Liver (tissue), 9 donors: ENCODE results near the gene EPS8L1. TPM values are rescaled to one million over a fixed set of nuclear protein-coding genes. Genes with fewer than 3 reads are reported as not detected.

Source experiments
- DNase-seq: peaks from one replicate; pipeline ENCODE4 v3.0.0-alpha.2; 2017; ENCODE audit warnings: low spot score
- H3K27ac ChIP-seq, 2 donors: one replicate each; pipeline ENCODE4 v1.7.0; 2013; ENCODE audit warnings: inconsistent platforms in 2 of 2, low read length in 2 of 2, control low read depth in 1 of 2, low read depth in 1 of 2, mild to moderate bottlenecking in 1 of 2
- H3K27me3 ChIP-seq, 4 donors: one replicate each; pipeline versions ENCODE4 v1.6.1 to v1.7.0; 2013; ENCODE audit warnings: low read length in 3 of 4, inconsistent platforms in 1 of 4, mild to moderate bottlenecking in 1 of 4, moderate library complexity in 1 of 4; ENCODE audit not compliant: control insufficient read depth in 4 of 4, insufficient read depth in 4 of 4
- H3K36me3 ChIP-seq, 4 donors: one replicate each; pipeline versions ENCODE4 v1.6.1 to v1.7.0; 2013; ENCODE audit warnings: low read length in 3 of 4, mild to moderate bottlenecking in 3 of 4, low read depth in 1 of 4, moderate library complexity in 1 of 4; ENCODE audit not compliant: control insufficient read depth in 4 of 4, insufficient read depth in 3 of 4
- H3K4me1 ChIP-seq, 4 donors: one replicate each; pipeline versions ENCODE4 v1.6.1 to v1.7.0; 2013; ENCODE audit warnings: low read length in 3 of 4, mild to moderate bottlenecking in 3 of 4, moderate library complexity in 1 of 4; ENCODE audit not compliant: control insufficient read depth in 4 of 4, insufficient read depth in 4 of 4
- H3K4me3 ChIP-seq, 3 donors: one replicate each; pipeline versions ENCODE4 v1.6.1 to v1.7.0; 2013; ENCODE audit warnings: low read length in 3 of 3, control low read depth in 1 of 3, low read depth in 1 of 3, mild to moderate bottlenecking in 1 of 3
- H3K9ac ChIP-seq, 2 donors: one replicate each; pipeline ENCODE4 v1.7.0; 2013; ENCODE audit warnings: low read length in 2 of 2, mild to moderate bottlenecking in 2 of 2, moderate library complexity in 2 of 2, control low read depth in 1 of 2, low read depth in 1 of 2
- H3K9me3 ChIP-seq, 4 donors: one replicate each; pipeline versions ENCODE4 v1.6.1 to v1.7.0; 2013; ENCODE audit warnings: low read length in 3 of 4; ENCODE audit not compliant: control insufficient read depth in 4 of 4
- ATF3 ChIP-seq: IDR thresholded peaks from 2 replicates; pipeline ENCODE4 v1.6.1; 2016; ENCODE audit warnings: antibody characterized with exemption
- CTCF ChIP-seq: fragments of 150-350 bp; IDR thresholded peaks from 2 replicates; pipeline ENCODE4 v1.5.1; 2017; ENCODE audit warnings: improper control_type of control experiment, low read depth, low read length; ENCODE audit not compliant: missing input control
- EGR1 ChIP-seq, 2 donors: IDR thresholded peaks; 2 replicates each; pipeline ENCODE4 v1.6.1; 2016 to 2018; ENCODE audit warnings: antibody characterized with exemption in 2 of 2, low read depth in 2 of 2
- FOXA1 ChIP-seq: IDR thresholded peaks from 2 replicates; pipeline ENCODE4 v1.6.1; 2016; ENCODE audit warnings: antibody characterized with exemption
- FOXA2 ChIP-seq: IDR thresholded peaks from 2 replicates; pipeline ENCODE4 v1.6.1; 2016; ENCODE audit warnings: antibody characterized with exemption
- GABPA ChIP-seq, 2 donors: IDR thresholded peaks in 1 of 2; conservative IDR thresholded peaks in 1 of 2; 2 replicates each; pipeline ENCODE4 v1.6.1; 2016; ENCODE audit warnings: antibody characterized with exemption in 2 of 2, mild to moderate bottlenecking in 1 of 2, moderate library complexity in 1 of 2
- HNF4A ChIP-seq, 2 donors: conservative IDR thresholded peaks; 2 replicates each; pipeline ENCODE4 v1.6.1; 2016; ENCODE audit warnings: antibody characterized with exemption in 2 of 2, mild to moderate bottlenecking in 2 of 2
- HNF4G ChIP-seq: IDR thresholded peaks from 2 replicates; pipeline ENCODE4 v1.6.1; 2016; ENCODE audit warnings: antibody characterized with exemption
- JUND ChIP-seq, 2 donors: IDR thresholded peaks; 2 replicates each; pipeline ENCODE4 v1.6.1; 2016; ENCODE audit warnings: antibody characterized with exemption in 2 of 2
- MAX ChIP-seq: IDR thresholded peaks from 2 replicates; pipeline ENCODE4 v1.6.1; 2016; ENCODE audit warnings: antibody characterized with exemption
- NR2F2 ChIP-seq: IDR thresholded peaks from 2 replicates; pipeline ENCODE4 v1.6.1; 2016; ENCODE audit warnings: antibody characterized with exemption
- RAD21 ChIP-seq, 2 donors: IDR thresholded peaks; 2 replicates each; pipeline ENCODE4 v1.6.1; 2016; ENCODE audit warnings: antibody characterized with exemption in 2 of 2, mild to moderate bottlenecking in 2 of 2
- REST ChIP-seq: IDR thresholded peaks from 2 replicates; pipeline ENCODE4 v1.6.1; 2016; ENCODE audit warnings: antibody characterized with exemption, mild to moderate bottlenecking
- RXRA ChIP-seq, 2 donors: IDR thresholded peaks; 2 replicates each; pipeline ENCODE4 v1.6.1; 2017 to 2018; ENCODE audit warnings: antibody characterized with exemption in 2 of 2, mild to moderate bottlenecking in 1 of 2
- SP1 ChIP-seq: IDR thresholded peaks from 2 replicates; pipeline ENCODE4 v1.6.1; 2018; ENCODE audit warnings: antibody characterized with exemption, mild to moderate bottlenecking
- TAF1 ChIP-seq: conservative IDR thresholded peaks from 2 replicates; pipeline ENCODE4 v1.6.1; 2016; ENCODE audit warnings: antibody characterized with exemption, mild to moderate bottlenecking
- YY1 ChIP-seq: IDR thresholded peaks from 2 replicates; pipeline ENCODE4 v1.6.1; 2016; ENCODE audit warnings: antibody characterized with exemption, mild to moderate bottlenecking
- ZBTB33 ChIP-seq: IDR thresholded peaks from 2 replicates; pipeline ENCODE4 v1.6.1; 2016; ENCODE audit warnings: antibody characterized with exemption
- WGBS: extraction: QIAGEN DNeasy Blood & Tissue Kit; methylation state at CpG from one replicate; pipeline ENCODE4 v1.1.7; 2013; 5-methylcytosine and 5-hydroxymethylcytosine counted together
- polyA plus RNA-seq, 2 donors: library from polyadenylated mRNA; stranded (reverse) in 1 of 2; unstranded in 1 of 2; fragments of 200-250 nt in 1 of 2; fragments of >200 nt in 1 of 2; fragmentation: Nextera tagmentation in 1 of 2; extraction: Ambion mirVana in 1 of 2; gene quantifications; one replicate each; pipeline versions ENCODE4 v1.2.1 to v1.2.3, GENCODE V29; 2013 to 2015
- total RNA-seq, 2 donors: library from RNA; depleted of rRNA; stranded (reverse); fragments of >200 nt; gene quantifications; one replicate each; pipeline ENCODE4 v1.2.3, GENCODE V29; 2014
- donor health status: healthy.
- donor health status: healthy.
- donor health status: healthy.
- donor health status: healthy.
- donor health status: healthy.

EPS8L1 gene
- total and polyA plus RNA-seq, 4 donors = 0.40 to 1.5 (median 0.87) TPM

- Histone ChIP-seq H3K36me3 (peaks cover 0 to 45% (median 10%) of the 10 kb centered on the region in 4 donors), H3K4me1 (no peaks in the 10 kb centered on the region), H3K9ac (no peak overlapping the region), H3K4me3 (no peak overlapping the region), H3K27ac (no peak overlapping the region), H3K27me3 (no peaks in the 10 kb centered on the region), H3K9me3 (no peaks in the 10 kb centered on the region)
- TF ChIP-seq HNF4G = no peak
- DNase-seq = no peak
- 94% methylated on average over 23 of the region's 23 CpGs for WGBS
These were observed 19.8 kb downstream of the EPS8L1 start for GRCh38 chr19:55095260-55096060.

- peaks cover 0 to 40% (median 10%) of the 10 kb centered on the region in 4 donors for H3K36me3 ChIP-seq
- WGBS = 94% methylated on average over 23 of the region's 23 CpGs
- DNase-seq = no peak
- no peaks in the 10 kb centered on the region for H3K4me1 ChIP-seq
- H3K27me3 ChIP-seq = no peaks in the 10 kb centered on the region
- no peaks in the 10 kb centered on the region for H3K9me3 ChIP-seq
- H3K9ac ChIP-seq = no peak overlapping the region
- H3K27ac ChIP-seq = no peak overlapping the region
- TF ChIP-seq RAD21 (IDR thresholded peaks at IDR 0.05) (no peak), GABPA (IDR thresholded peaks at IDR 0.05 in 1 of 2, conservative IDR thresholded peaks at IDR 0.05 in 1 of 2) (no peak), YY1 (no peak), HNF4G (no peak), ZBTB33 (no peak), MAX (no peak), NR2F2 (no peak), FOXA1 (no peak), RXRA (IDR thresholded peaks at IDR 0.05) (no peak), EGR1 (IDR thresholded peaks at IDR 0.05; ENCODE audit: low read depth in 2 of 2) (no peak), SP1 (no peak), HNF4A (conservative IDR thresholded peaks at IDR 0.05) (no peak), ATF3 (no peak), JUND (IDR thresholded peaks at IDR 0.05) (no peak), TAF1 (no peak), REST (no peak), CTCF (no peak), FOXA2 (no peak)
- no peak overlapping the region for H3K4me3 ChIP-seq
These were observed 20.5 kb downstream of the EPS8L1 start for GRCh38 chr19:55096061-55096701.
